HT-29 (cell line): Measurements from ENCODE around the gene UCP2. TPM values are rescaled to one million over a fixed set of nuclear protein-coding genes. Genes with fewer than 3 reads are reported as not detected.
A peak's percentile ranks its signal among the peaks of the same experiment; 100 is the strongest.

Experiments used
- DNase-seq: peaks from one replicate; pipeline ENCODE4 v3.0.0-alpha.2; 2015; ENCODE audit warnings: low spot score
- total RNA-seq: library from RNA; depleted of rRNA; stranded (reverse); fragments of >200 nt; shearing (Covaris generic); gene quantifications from 2 replicates; pipeline ENCODE4 v1.2.3, GENCODE V29; 2014; rRNA removed

Gene UCP2
- total RNA-seq = 76.8 and 89.4 TPM in 2 replicates

GRCh38 chr11:73982595-73982989 is at the start of gene UCP2:
Gene UCP2 (minus strand): TSS chr11:73982843. CDS start chr11:73978378, 4,465 bp downstream.
- DNase-seq = no peak

GRCh38 chr11:74030723-74031676 is 48.4 kb upstream of the UCP2 start:
- DNase-seq = no peak

GRCh38 chr11:74025467-74026166 is 43.0 kb upstream of the UCP2 start:
- DNase-seq = no peak

- DNase-seq = no peak
Observed at GRCh38 chr11:74024261-74025029, 41.8 kb upstream of the UCP2 start.

GRCh38 chr11:74023276-74023675 is 40.6 kb upstream of the UCP2 start:
- no peak for DNase-seq

- no peak for DNase-seq
Observed at GRCh38 chr11:74022546-74022945, 39.9 kb upstream of the UCP2 start.

GRCh38 chr11:74021998-74022397 is 39.4 kb upstream of the UCP2 start:
- DNase-seq = no peak

- DNase-seq = no peak
Observed at GRCh38 chr11:74020539-74020938, 37.9 kb upstream of the UCP2 start.

- no peak for DNase-seq
Observed at GRCh38 chr11:74019860-74020259, 37.2 kb upstream of the UCP2 start.

GRCh38 chr11:74019104-74019738 is 36.6 kb upstream of the UCP2 start:
- no peak for DNase-seq

- peak; percentile 96 for DNase-seq
Observed at GRCh38 chr11:74018331-74019005, 35.8 kb upstream of the UCP2 start.

GRCh38 chr11:74017631-74018030 is 35.0 kb upstream of the UCP2 start:
- DNase-seq = no peak

- no peak for DNase-seq
Observed at GRCh38 chr11:74015919-74016684, 33.5 kb upstream of the UCP2 start.

- no peak for DNase-seq
Observed at GRCh38 chr11:74014880-74015279, 32.2 kb upstream of the UCP2 start.

GRCh38 chr11:74013141-74013540 is 30.5 kb upstream of the UCP2 start:
- DNase-seq = no peak

- no peak for DNase-seq
Observed at GRCh38 chr11:74012074-74012809, 29.6 kb upstream of the UCP2 start.

- no peak for DNase-seq
Observed at GRCh38 chr11:74011360-74012073, 28.9 kb upstream of the UCP2 start.
